K562 (cell line): ENCODE results near the gene KDM2A. TPM values are rescaled to one million over a fixed set of nuclear protein-coding genes. Genes with fewer than 3 reads are reported as not detected.

ENCODE experiments used
- ATAC-seq: fragments of 200-7000 bp; cut with Tn5 transposase; 3 replicates; pipeline ENCODE4 v1.9.1; 2020; ENCODE audit warnings: moderate library complexity
- BruUV-seq: library from RNA; stranded (reverse); fragments of 400-500 nt; replicated peaks from 2 replicates; lab custom pipeline; 2021; lab: Mats Ljungman, UMichigan
- CTCF ChIA-PET: fragments of 300-600 bp; formaldehyde crosslinking; extraction: SDS; loops from one replicate; lab custom pipeline; 2021; ENCODE audit warnings: low intra/inter-chr PET ratio; lab: Yijun Ruan, JAX
- POLR2A ChIA-PET: fragments of 300-600, 350-650 bp; sonication (Branson Sonifier 250); formaldehyde crosslinking; extraction: SDS; loops from one replicate; lab custom pipeline; 2021; ENCODE audit warnings: antibody characterized with exemption, inconsistent platforms; lab: Yijun Ruan, JAX
- DNase-seq, 4 experiments: peaks; one replicate each; pipeline versions ENCODE4 v3.0.0 to v3.0.0-alpha.2; 2011 to 2018; ENCODE audit warnings: low spot score in 3 of 4, mixed read lengths in 3 of 4; ENCODE audit errors: extremely low read depth in 1 of 4
- FAIRE-seq: peaks from 2 replicates; lab custom pipeline; 2011; peaks lifted over from hg19 to GRCh38; lab: Jason Lieb, UNC
- H2AFZ ChIP-seq: 2 replicates; pipeline ENCODE4 v1.6.0; 2011; ENCODE audit warnings: low read depth, low read length, control low read depth, inconsistent platforms
- H3K27ac ChIP-seq: fragments of 200-600 bp; 3 replicates; pipeline ENCODE4 v1.8.0; 2011; ENCODE audit warnings: low read depth, mild to moderate bottlenecking, control low read depth, inconsistent platforms, low read length, moderate library complexity, mixed read lengths; ENCODE audit errors: extremely low read depth
- H3K27me3 ChIP-seq, 2 experiments: fragments of 300-600 bp in 1 of 2; 2 replicates in 1 of 2; 3 replicates in 1 of 2; pipeline versions ENCODE4 v1.6.0 to v1.8.0; 2011; ENCODE audit warnings: inconsistent platforms in 2 of 2, low read length in 2 of 2, mild to moderate bottlenecking in 1 of 2, mixed read lengths in 1 of 2, moderate library complexity in 1 of 2; ENCODE audit not compliant: control insufficient read depth in 2 of 2, insufficient read depth in 2 of 2
- H3K36me3 ChIP-seq: fragments of 300-600 bp; 3 replicates; pipeline ENCODE4 v1.8.0; 2011; ENCODE audit warnings: mild to moderate bottlenecking, low read length, inconsistent platforms; ENCODE audit not compliant: control insufficient read depth, insufficient read depth
- H3K4me1 ChIP-seq, 2 experiments: fragments of 200-600 bp in 1 of 2; replicated peaks in 1 of 2; 2 replicates in 1 of 2; 3 replicates in 1 of 2; pipeline versions ENCODE4 v1.5.1 to v1.8.0; 2011; ENCODE audit warnings: inconsistent platforms in 2 of 2, low read length in 2 of 2, mild to moderate bottlenecking in 1 of 2, mixed read lengths in 1 of 2, moderate library complexity in 1 of 2; ENCODE audit not compliant: control insufficient read depth in 2 of 2, insufficient read depth in 2 of 2
- H3K4me2 ChIP-seq: 2 replicates; pipeline ENCODE4 v1.6.1; 2011; ENCODE audit warnings: low read length, control low read depth, inconsistent platforms, mixed read lengths; ENCODE audit not compliant: insufficient read depth
- H3K4me3 ChIP-seq: fragments of 200-600 bp; sonication (generic), shearing (Covaris generic); 2 replicates; pipeline ENCODE4 v1.5.1; 2016; ENCODE audit warnings: control low read depth, inconsistent platforms
- H3K79me2 ChIP-seq: fragments of 200-600 bp; 3 replicates; pipeline ENCODE4 v1.8.0; 2011; ENCODE audit warnings: low read length, inconsistent platforms; ENCODE audit not compliant: control insufficient read depth, insufficient read depth
- H3K9ac ChIP-seq, 2 experiments: 2 replicates each; pipeline versions ENCODE4 v1.6.0 to v1.6.1; 2011; ENCODE audit warnings: low read depth in 2 of 2, low read length in 2 of 2, control low read depth in 1 of 2, inconsistent platforms in 1 of 2, mild to moderate bottlenecking in 1 of 2, mixed read lengths in 1 of 2; ENCODE audit not compliant: insufficient read depth in 1 of 2
- H3K9me1 ChIP-seq: one replicate; pipeline ENCODE4 v1.6.0; 2011; ENCODE audit warnings: inconsistent platforms, mild to moderate bottlenecking, low read length, moderate library complexity; ENCODE audit not compliant: control insufficient read depth, insufficient read depth
- H3K9me3 ChIP-seq: replicated peaks from 2 replicates; pipeline ENCODE4 v1.5.1; 2011; ENCODE audit warnings: low read depth, low read length, inconsistent platforms; ENCODE audit not compliant: control insufficient read depth, insufficient read depth
- H4K20me1 ChIP-seq: replicated peaks from 2 replicates; pipeline ENCODE4 v1.6.1; 2011; ENCODE audit warnings: low read length, inconsistent platforms, mixed read lengths; ENCODE audit not compliant: control insufficient read depth, insufficient read depth
- CCNT2 ChIP-seq: IDR thresholded peaks from 2 replicates; pipeline ENCODE4 v1.6.1; 2011; ENCODE audit warnings: borderline replicate concordance, low read depth, mild to moderate bottlenecking, moderate library complexity, mixed read lengths, low read length; ENCODE audit not compliant: insufficient read length; ENCODE audit errors: extremely low read depth
- FOXP1 ChIP-seq: sonication (generic); formaldehyde crosslinking; IDR thresholded peaks from 2 replicates; pipeline ENCODE4 v1.8.0; 2022; ENCODE audit warnings: mild to moderate bottlenecking, missing genetic modification reagents
- HDAC3 ChIP-seq: fragments of 450-650 bp; IDR thresholded peaks from 2 replicates; pipeline ENCODE4 v1.6.1; 2018; ENCODE audit warnings: borderline replicate concordance, mild to moderate bottlenecking, moderate library complexity; ENCODE audit not compliant: partially characterized antibody
- HMGN3 ChIP-seq: IDR thresholded peaks from 2 replicates; pipeline ENCODE4 v1.6.1; 2011; ENCODE audit warnings: borderline replicate concordance, low read depth, mild to moderate bottlenecking, mixed read lengths, low read length; ENCODE audit not compliant: insufficient read length; ENCODE audit errors: extremely low read depth
- KDM5B ChIP-seq: fragments of 200-600 bp; sonication (generic); IDR thresholded peaks from 2 replicates; pipeline ENCODE4 v1.6.1; 2012; ENCODE audit warnings: low read depth, mild to moderate bottlenecking, moderate library complexity, low read length, control low read depth, inconsistent platforms; ENCODE audit not compliant: insufficient replicate concordance
- MYBL2 ChIP-seq, 2 experiments: fragments of 450-650 bp in 1 of 2; sonication (generic) in 1 of 2; formaldehyde crosslinking in 1 of 2; IDR thresholded peaks; 2 replicates each; pipeline versions ENCODE4 v1.6.1 to v1.8.1; 2017 to 2022; ENCODE audit warnings: borderline replicate concordance in 1 of 2, inconsistent platforms in 1 of 2, low read depth in 1 of 2, mild to moderate bottlenecking in 1 of 2, missing genetic modification reagents in 1 of 2, moderate library complexity in 1 of 2
- SPI1 ChIP-seq: IDR thresholded peaks from 2 replicates; pipeline ENCODE4 v1.6.1; 2011; ENCODE audit warnings: low read depth, low read length, control low read depth, borderline replicate concordance
- TBP ChIP-seq: optimal IDR thresholded peaks from 2 replicates; pipeline ENCODE3; 2011; ENCODE audit warnings: low read depth, low read length, improper control_type of control experiment
- ZBTB7A ChIP-seq: IDR thresholded peaks from 2 replicates; pipeline ENCODE4 v1.6.1; 2011; ENCODE audit warnings: low read depth, mild to moderate bottlenecking, low read length, moderate library complexity, borderline replicate concordance; ENCODE audit not compliant: control insufficient read depth
- WGBS: fragments of 100-300 bp; shearing (Covaris generic); methylation state at CpG from one replicate; pipeline ENCODE4 v1.1.6; 2016; ENCODE audit warnings: low coverage, mixed read lengths; ENCODE audit not compliant: insufficient coverage; ENCODE audit errors: missing lambda C conversion rate; 5-methylcytosine and 5-hydroxymethylcytosine counted together
- in situ Hi-C: fragments of 300-500 bp; cut with MboI; formaldehyde crosslinking; loops from 4 replicates; pipeline ENCODE4 v1.15.0; 2018; ENCODE audit warnings: inconsistent platforms, mixed read lengths
- intact Hi-C: fragments of 100-400 bp; cut with micrococcal nuclease; formaldehyde crosslinking; loops from 2 replicates; pipeline ENCODE4 v1.14.2; 2022
- polyA plus RNA-seq, 8 experiments: library from polyadenylated mRNA; depleted of rRNA in 4 of 8; stranded (reverse) in 5 of 8; unstranded in 3 of 8; fragments of >200 nt; fragmentation: Nextera tagmentation in 2 of 8; fragmentation: Illumina TruSeq in 1 of 8; extraction: Ambion mirVana in 2 of 8; extraction: Trizol in 1 of 8; gene quantifications; 2 replicates each; pipeline versions ENCODE4 v1.2.1 to v1.2.3, GENCODE V29; 2011 to 2014; ENCODE audit warnings: inconsistent platforms in 1 of 8, missing spikeins in 1 of 8
- total RNA-seq, 7 experiments: library from RNA; depleted of rRNA in 6 of 7; stranded (reverse); fragments of >200 nt in 6 of 7; fragmentation: Illumina TruSeq in 2 of 7; extraction: Trizol in 2 of 7; gene quantifications; 2 replicates each; pipeline versions ENCODE4 v1.2.1 to v1.2.3, GENCODE V29; 2011 to 2021; ENCODE audit warnings: low replicate concordance in 1 of 7
- TF ChIP-seq, protein P1 (sequence below), 2 experiments: fragments of 200-800 bp in 1 of 2; sonication (Bioruptor generic) in 1 of 2; sonication (generic) in 1 of 2; formaldehyde crosslinking in 1 of 2; IDR thresholded peaks in 1 of 2; conservative IDR thresholded peaks in 1 of 2; 2 replicates each; pipeline versions ENCODE4 v1.5.0 to v1.6.1; 2016 to 2020; ENCODE audit warnings: missing compliant biosample characterization in 1 of 2, missing genetic modification characterization in 1 of 2, missing genetic modification reagents in 1 of 2
- TF ChIP-seq, protein P2 (sequence below): sonication (generic); formaldehyde crosslinking; IDR thresholded peaks from 2 replicates; pipeline ENCODE4 v1.4.0; 2020; ENCODE audit warnings: mild to moderate bottlenecking, missing genetic modification reagents
- TF ChIP-seq, protein P3 (sequence below): fragments of 200-800 bp; sonication (Bioruptor generic); IDR thresholded peaks from 2 replicates; pipeline ENCODE4 v1.6.1; 2017; ENCODE audit warnings: missing genetic modification characterization, missing compliant biosample characterization

Gene KDM2A
- total and polyA plus RNA-seq, 9 of the 15 experiments (the other 6 are each of a cell fraction or from before 2014, with no cell fraction given): 5.0 to 39.3 (median 21.3) TPM

DNA sequence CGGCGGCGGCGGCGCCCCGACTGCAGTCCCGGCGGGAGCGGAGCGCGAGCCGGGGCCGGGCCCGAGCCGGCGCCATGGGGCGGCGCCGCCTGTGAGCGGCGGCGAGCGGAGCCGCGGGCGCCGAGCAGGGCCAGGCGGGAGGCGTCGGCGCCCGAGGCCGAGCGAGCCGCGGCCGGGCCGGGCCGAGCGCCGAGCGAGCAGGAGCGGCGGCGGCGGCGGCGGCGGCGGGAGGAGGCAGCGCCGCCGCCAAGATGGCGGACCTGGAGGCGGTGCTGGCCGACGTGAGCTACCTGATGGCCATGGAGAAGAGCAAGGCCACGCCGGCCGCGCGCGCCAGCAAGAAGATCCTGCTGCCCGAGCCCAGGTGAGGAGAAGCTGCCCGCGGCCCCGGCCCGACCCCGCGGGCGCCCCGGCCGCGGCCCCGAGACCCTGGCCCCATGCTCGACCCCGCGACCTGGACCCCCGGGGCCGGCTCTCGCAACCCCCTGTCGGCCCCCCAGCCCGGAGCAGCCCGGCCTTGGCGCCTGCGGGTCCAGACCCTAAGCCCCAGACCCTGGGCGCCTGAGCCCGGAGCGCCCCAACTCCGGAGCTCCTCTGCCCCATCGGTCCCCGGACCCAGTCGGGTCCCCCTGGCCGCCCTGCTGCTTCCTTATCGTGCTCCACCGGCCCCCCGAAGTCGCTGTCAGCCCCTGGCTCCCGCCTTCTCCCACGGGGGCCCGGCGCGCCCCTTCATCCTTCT lies 147.6 kb downstream of the KDM2A start, which contains the start of gene GRK2:
TSS of gene GRK2 (plus strand) at position 25 of the 739 bp plus-strand sequence. CDS start at position 252, 227 bp downstream.
- no peaks in the 10 kb centered on the region for H3K27me3 ChIP-seq
- H3K27ac ChIP-seq: peak within 1 kb of the TSS; percentile 79
- H3K9ac ChIP-seq: peak within 1 kb of the TSS; percentile 81 to 96
- intact Hi-C loops (loop anchor here (1.0 kb wide), 1 partner anchor 22 kb away; no protein-coding TSS in a partner anchor), in situ Hi-C loops (no loop called here)
- no TSS peak for BruUV-seq
- peak within 1 kb of the TSS; percentile 96 for H3K4me3 ChIP-seq
- no peaks in the 10 kb centered on the region for H3K9me3 ChIP-seq
- H3K4me1 ChIP-seq: peaks cover 49 to 69% of the 10 kb centered on the region in 2 experiments
- CTCF ChIA-PET: interaction anchor here (0.7 to 3.5 kb wide), 2 partner anchors 22 to 51 kb away, joined by 5 to 35 read pairs; no protein-coding TSS in a partner anchor
- DNase-seq (peak in 2 of 4 experiments; percentile 61 to 64), FAIRE-seq (no peak), ATAC-seq (peak; percentile 58)
- H3K79me2 ChIP-seq: peaks cover 54% of the 10 kb centered on the region
- POLR2A ChIA-PET: interaction anchor here (0.8 to 2.4 kb wide), 5 partner anchors 9 to 51 kb away, joined by 4 to 12 read pairs (median 5); no protein-coding TSS in a partner anchor
- H3K36me3 ChIP-seq: peaks cover 44% of the 10 kb centered on the region; the same call in 2 of the 3 replicates
- peaks cover 20% of the 10 kb centered on the region; the same call in 1 of the 2 replicates for H4K20me1 ChIP-seq
- H3K9me1 ChIP-seq: peaks cover 7% of the 10 kb centered on the region
- H2AFZ ChIP-seq: peak within 1 kb of the TSS; percentile 99
- 1% methylated on average over 50 of the region's 103 CpGs for WGBS
- peak within 1 kb of the TSS; percentile 93 for H3K4me2 ChIP-seq
- peak; percentile 61 for TF ChIP-seq HMGN3
- TF ChIP-seq KDM5B: peak; percentile 54
- TF ChIP-seq CCNT2: peak; percentile 5
- TF ChIP-seq SPI1: no peak
- TF ChIP-seq, protein P1, sequence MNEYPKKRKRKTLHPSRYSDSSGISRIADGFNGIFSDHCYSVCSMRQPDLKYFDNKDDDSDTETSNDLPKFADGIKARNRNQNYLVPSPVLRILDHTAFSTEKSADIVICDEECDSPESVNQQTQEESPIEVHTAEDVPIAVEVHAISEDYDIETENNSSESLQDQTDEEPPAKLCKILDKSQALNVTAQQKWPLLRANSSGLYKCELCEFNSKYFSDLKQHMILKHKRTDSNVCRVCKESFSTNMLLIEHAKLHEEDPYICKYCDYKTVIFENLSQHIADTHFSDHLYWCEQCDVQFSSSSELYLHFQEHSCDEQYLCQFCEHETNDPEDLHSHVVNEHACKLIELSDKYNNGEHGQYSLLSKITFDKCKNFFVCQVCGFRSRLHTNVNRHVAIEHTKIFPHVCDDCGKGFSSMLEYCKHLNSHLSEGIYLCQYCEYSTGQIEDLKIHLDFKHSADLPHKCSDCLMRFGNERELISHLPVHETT (CRISPR knock-in tag; conservative IDR thresholded peaks at IDR 0.05 in 1 of 2, IDR thresholded peaks at IDR 0.05 in 1 of 2): peak in 1 of 2 experiments; percentile 63; a peak in 1 of 4 replicates
- TF ChIP-seq HDAC3: no peak
- TF ChIP-seq TBP: peak; percentile 33
- peak; percentile 59; the same call in 1 of the 2 replicates for TF ChIP-seq ZBTB7A
- TF ChIP-seq, protein P2, sequence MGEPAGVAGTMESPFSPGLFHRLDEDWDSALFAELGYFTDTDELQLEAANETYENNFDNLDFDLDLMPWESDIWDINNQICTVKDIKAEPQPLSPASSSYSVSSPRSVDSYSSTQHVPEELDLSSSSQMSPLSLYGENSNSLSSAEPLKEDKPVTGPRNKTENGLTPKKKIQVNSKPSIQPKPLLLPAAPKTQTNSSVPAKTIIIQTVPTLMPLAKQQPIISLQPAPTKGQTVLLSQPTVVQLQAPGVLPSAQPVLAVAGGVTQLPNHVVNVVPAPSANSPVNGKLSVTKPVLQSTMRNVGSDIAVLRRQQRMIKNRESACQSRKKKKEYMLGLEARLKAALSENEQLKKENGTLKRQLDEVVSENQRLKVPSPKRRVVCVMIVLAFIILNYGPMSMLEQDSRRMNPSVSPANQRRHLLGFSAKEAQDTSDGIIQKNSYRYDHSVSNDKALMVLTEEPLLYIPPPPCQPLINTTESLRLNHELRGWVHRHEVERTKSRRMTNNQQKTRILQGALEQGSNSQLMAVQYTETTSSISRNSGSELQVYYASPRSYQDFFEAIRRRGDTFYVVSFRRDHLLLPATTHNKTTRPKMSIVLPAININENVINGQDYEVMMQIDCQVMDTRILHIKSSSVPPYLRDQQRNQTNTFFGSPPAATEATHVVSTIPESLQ (CRISPR knock-in tag): no peak
- no peak for TF ChIP-seq MYBL2 (IDR thresholded peaks at IDR 0.05; ENCODE audit: low read depth)
- TF ChIP-seq MYBL2 (CRISPR knock-in tag; IDR thresholded peaks at IDR 0.05; ENCODE audit: borderline replicate concordance): no peak
- 0 out of 2 replicates have a peak, but pooled peaks have one; percentile 20 for TF ChIP-seq FOXP1
- TF ChIP-seq, protein P3, sequence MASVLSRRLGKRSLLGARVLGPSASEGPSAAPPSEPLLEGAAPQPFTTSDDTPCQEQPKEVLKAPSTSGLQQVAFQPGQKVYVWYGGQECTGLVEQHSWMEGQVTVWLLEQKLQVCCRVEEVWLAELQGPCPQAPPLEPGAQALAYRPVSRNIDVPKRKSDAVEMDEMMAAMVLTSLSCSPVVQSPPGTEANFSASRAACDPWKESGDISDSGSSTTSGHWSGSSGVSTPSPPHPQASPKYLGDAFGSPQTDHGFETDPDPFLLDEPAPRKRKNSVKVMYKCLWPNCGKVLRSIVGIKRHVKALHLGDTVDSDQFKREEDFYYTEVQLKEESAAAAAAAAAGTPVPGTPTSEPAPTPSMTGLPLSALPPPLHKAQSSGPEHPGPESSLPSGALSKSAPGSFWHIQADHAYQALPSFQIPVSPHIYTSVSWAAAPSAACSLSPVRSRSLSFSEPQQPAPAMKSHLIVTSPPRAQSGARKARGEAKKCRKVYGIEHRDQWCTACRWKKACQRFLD (CRISPR knock-in tag): peak; percentile 56; the same call in 1 of the 2 replicates
